Mammary epithelial cell (primary cell): ENCODE data around the gene TAS1R1.

Source experiments
- EZH2 ChIP-seq: IDR thresholded peaks from 2 replicates; pipeline ENCODE4 v1.6.1; 2012; ENCODE audit warnings: low read length, inconsistent platforms, borderline replicate concordance
- TF ChIP-seq, protein P1 (sequence below), 2 donors: IDR thresholded peaks in 1 of 2; conservative IDR thresholded peaks in 1 of 2; 2 replicates each; pipeline ENCODE4 v1.5.1; 2011 to 2012; ENCODE audit warnings: inconsistent platforms in 2 of 2, low read length in 2 of 2, mild to moderate bottlenecking in 2 of 2, control low read depth in 1 of 2, low read depth in 1 of 2; ENCODE audit not compliant: insufficient read depth in 1 of 2; ENCODE audit errors: extremely low read depth in 1 of 2

DNA sequence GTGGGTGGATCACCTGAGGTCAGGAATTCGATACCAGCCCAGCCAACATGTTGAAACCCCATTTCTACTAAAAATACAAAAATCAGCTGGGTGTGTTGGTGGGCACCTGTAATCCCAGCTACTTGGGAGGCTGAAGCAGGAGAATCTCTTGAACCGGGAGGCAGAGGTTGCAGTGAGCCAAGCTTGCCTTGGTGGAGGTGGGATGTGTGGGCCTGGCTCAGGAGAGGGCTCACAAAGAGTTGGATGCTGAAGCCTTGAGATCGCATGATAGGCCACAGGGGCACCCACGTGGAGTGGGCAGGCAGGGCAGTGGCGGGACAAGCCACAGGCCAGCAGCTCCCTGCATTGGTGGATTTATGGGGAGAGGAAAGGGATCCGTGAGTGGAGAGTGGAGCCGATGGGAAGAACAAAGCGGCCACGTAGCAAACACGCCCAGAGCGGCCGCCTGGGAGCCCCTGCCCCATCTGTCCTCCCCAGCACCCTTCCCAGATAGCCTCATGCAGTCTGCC is 73.9 kb downstream of the TAS1R1 start:
- TF ChIP-seq, protein P1, sequence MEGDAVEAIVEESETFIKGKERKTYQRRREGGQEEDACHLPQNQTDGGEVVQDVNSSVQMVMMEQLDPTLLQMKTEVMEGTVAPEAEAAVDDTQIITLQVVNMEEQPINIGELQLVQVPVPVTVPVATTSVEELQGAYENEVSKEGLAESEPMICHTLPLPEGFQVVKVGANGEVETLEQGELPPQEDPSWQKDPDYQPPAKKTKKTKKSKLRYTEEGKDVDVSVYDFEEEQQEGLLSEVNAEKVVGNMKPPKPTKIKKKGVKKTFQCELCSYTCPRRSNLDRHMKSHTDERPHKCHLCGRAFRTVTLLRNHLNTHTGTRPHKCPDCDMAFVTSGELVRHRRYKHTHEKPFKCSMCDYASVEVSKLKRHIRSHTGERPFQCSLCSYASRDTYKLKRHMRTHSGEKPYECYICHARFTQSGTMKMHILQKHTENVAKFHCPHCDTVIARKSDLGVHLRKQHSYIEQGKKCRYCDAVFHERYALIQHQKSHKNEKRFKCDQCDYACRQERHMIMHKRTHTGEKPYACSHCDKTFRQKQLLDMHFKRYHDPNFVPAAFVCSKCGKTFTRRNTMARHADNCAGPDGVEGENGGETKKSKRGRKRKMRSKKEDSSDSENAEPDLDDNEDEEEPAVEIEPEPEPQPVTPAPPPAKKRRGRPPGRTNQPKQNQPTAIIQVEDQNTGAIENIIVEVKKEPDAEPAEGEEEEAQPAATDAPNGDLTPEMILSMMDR (conservative IDR thresholded peaks at IDR 0.05 in 1 of 2, IDR thresholded peaks at IDR 0.05 in 1 of 2; ENCODE audit: extremely low read depth in 1 of 2, insufficient read depth in 1 of 2, low read depth in 1 of 2, low read length in 2 of 2) = no peak
- no peak for TF ChIP-seq EZH2
